UCSD-AML1 (cell line): ENCODE results near the gene C8B.

Experiments used
- DNase-seq: peaks from one replicate; lab custom pipeline; 2025; ENCODE audit not compliant: unreplicated experiment; lab: John Stamatoyannopoulos, UW

The C8B gene

DNA sequence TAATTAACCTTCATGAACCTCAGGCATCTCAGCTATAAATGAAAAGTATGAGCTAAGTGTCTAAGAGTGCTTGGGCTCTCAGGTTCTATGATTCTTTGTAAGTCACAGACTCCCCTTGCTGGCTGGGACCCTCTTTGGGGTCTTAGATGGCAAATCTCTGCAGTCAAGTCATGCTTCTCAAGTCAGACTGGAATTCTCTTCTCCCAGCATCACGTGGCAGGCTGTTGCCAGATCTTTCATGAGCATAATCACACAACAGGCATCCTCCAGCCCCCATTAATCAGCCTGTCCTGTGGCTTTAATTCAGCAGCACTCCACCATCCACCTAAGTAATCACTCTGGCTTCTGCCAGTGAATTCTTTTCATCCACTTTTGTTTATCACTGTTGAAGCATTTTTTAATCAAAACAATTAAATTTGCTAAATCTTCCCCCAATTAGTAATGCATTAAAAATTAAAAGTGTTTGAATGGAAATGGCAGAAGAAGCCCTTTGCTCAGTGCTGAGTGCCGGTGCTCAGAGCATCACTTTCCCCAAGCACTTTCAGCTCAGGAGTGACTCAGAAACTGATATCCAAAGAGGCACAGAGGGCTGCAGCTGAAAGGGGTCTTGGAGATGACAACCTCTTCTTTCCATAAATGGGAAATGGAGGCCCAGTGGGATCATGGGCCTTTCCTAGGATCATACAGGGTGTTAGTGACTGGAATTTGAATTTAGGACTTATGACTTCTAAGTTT is 61.0 kb downstream of the C8B start:
- DNase-seq = no peak

DNA sequence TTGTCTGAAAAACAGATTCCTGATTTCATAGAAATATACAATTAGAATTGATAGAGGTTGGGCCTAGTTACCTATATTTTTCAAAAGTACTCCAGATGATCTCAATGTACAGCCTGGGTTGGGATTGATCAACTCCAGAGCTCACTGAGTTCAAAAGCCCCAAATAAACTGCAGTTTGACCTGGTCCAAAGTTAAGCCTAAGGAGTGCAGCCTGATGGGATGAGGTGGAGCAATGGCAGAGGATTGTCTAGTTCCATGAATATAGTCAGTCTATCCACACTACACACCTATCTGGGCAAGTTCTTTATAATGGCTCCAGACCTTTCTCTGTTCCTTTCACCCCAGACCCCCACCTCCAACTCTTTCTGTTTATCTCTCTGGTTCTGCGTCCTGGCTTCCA is 62.0 kb downstream of the C8B start:
- DNase-seq = no peak

GRCh38 chr1:56901716-56902115 is 64.1 kb downstream of the C8B start:
- no peak for DNase-seq

DNA sequence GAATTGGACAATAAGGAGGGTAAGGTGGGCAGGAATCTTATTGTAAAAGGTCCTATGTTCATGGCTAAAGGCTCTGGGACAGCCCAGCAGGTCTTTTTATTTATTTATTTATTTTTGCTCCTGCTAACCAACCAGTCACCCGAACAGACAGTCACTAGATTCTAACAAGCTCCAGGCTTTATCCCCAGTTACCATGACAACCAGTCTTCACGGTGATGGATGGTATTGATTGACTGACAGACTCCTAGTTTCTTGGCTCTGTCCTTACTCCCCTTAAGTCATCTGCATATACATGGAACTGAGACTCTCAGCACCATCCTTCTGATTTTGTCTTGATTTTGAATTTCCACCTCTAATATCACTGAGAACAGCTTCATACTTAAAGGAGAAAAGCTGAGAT is 66.9 kb downstream of the C8B start:
- no peak for DNase-seq

GRCh38 chr1:56898005-56898373 is 67.8 kb downstream of the C8B start:
- no peak for DNase-seq

GRCh38 chr1:56897150-56898004 is 68.4 kb downstream of the C8B start:
- DNase-seq = no peak

- no peak for DNase-seq
These were observed 71.8 kb downstream of the C8B start for GRCh38 chr1:56894014-56894413.

DNA sequence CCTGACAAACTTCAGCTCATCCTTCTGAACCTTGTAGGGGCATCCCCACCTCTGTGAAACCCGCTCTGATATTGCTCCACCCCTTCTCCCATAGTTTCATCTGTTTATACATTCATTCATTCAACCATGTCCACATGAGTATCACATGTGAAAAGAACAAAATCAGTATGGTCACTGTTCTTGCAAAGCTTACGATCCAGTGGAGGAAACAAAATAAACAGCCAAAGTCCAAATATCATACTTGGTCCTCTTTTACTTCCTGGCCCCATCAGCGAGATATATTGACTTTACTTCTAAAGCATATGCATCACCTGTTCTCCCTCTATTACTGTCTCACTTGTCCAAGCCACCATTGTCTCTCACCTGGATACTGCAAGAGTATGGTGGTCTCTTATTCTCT is 75.6 kb downstream of the C8B start:
- DNase-seq = no peak

GRCh38 chr1:56881417-56881816 is 84.4 kb downstream of the C8B start:
- no peak for DNase-seq

DNA sequence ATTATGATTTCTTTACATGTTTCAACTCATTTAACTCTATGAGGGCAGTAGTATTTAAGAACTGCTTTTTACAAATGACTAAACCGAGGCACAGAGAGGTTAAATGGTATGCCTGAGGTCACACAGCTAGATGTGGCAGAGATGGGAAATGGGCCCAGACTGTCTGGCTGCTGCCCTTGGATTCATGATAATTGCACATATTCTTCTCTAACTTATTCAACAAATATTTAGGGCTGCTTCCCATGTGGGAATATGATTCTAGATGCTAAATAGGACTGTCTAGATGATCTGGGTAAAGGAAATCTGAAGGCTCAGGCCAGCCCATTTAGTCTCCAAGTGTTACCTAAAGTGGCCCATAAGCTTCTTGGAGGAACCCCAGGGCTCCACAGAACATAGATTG is 85.0 kb downstream of the C8B start:
- DNase-seq = no peak
